ENCODE measurements around the gene GPR85. TPM values are rescaled to one million over a fixed set of nuclear protein-coding genes. Genes with fewer than 3 reads are reported as not detected.
"Not testable (repeated sequence)": the region's sequence is repeated elsewhere in the genome, so short reads cannot be mapped to it uniquely, and the experiment has no call there.

Gene GPR85
- total RNA-seq, 1 experiment from 2014 or later: not detected

DNA sequence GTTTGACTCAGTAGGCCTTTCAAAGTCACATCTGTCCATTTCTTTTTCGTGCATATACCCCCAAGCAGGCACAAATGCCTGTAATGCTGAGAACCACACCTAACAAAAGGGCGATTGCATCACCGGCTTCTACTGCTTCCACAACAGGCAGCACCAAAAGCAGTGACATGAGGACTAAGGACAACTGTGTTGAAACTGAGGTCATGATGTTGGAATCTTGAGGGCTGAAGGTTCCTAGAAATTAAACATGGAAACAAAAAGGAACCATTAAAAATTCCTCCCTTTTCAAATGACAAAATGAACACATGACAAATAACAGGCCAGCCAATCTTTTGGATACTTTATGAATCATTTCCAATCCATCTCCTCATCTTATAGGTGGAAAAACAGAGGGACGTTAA lies 30.7 kb upstream of the GPR85 start:
- BruUV-seq (replicated peaks); H3K4me1 ChIP-seq (ENCODE audit: insufficient read depth, low read length); H3K9me2 ChIP-seq (replicated peaks; ENCODE audit: low read length); DNase-seq; POLR2A ChIA-PET (ENCODE audit: unreplicated experiment); H3K9me3 ChIP-seq (ENCODE audit: low read length); H3K27ac ChIP-seq (ENCODE audit: low read length); ATAC-seq; H4K20me1 ChIP-seq (ENCODE audit: low read length); H3K36me3 ChIP-seq (ENCODE audit: low read depth, low read length); H3K27me3 ChIP-seq (ENCODE audit: low read length); H3K79me2 ChIP-seq (ENCODE audit: low read length); H3F3A ChIP-seq (ENCODE audit: low read length, unreplicated experiment): not testable (repeated sequence)
- Histone ChIP-seq H3K4me3 (ENCODE audit: low read length) (peak overlapping the region; percentile 91), H3K9ac (ENCODE audit: low read length) (peak overlapping the region; percentile 57; the same call in 1 of the 2 replicates), H2AFZ (ENCODE audit: low read length) (peak overlapping the region; percentile 98), H3K4me2 (ENCODE audit: low read length) (peak overlapping the region; percentile 85)
- CTCF ChIA-PET: interaction anchor here (0.6 kb wide), 1 partner anchor 304 kb away, joined by 14 read pairs; no protein-coding TSS in a partner anchor
- intact Hi-C loops (cut with micrococcal nuclease): loop anchor here (10.0 kb wide), 1 partner anchor 173 kb away; no protein-coding TSS in a partner anchor

DNA sequence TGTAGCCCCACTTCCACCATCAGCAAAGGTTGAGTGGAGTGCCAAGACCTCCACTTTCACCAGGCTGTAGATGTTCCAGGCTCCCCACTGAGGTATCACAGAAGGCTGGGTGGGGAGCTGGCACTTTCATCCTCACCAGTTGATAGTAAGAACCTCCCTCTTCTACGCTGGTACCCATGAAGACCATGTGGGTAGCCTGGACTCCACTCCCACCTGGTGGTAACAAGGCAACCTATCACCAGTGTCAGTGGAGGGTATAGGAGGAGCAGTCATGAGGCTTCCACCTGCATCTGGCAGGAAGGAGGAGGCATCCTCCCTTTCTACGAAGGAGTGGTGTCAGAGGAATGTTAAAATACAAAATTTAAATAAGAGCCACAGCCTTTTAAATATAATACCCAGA lies 27.3 kb upstream of the GPR85 start:
- Histone ChIP-seq H3K4me1 (ENCODE audit: insufficient read depth, low read length) (peaks cover 2% of the 10 kb centered on the region; the same call in 1 of the 2 replicates), H2AFZ (ENCODE audit: low read length) (no peak overlapping the region), H3K4me2 (ENCODE audit: low read length) (no peak overlapping the region), H3K9ac (ENCODE audit: low read length) (no peak overlapping the region), H3K36me3 (ENCODE audit: low read depth, low read length) (no peaks in the 10 kb centered on the region), H3K9me2 (replicated peaks; ENCODE audit: low read length) (no peaks in the 10 kb centered on the region), H3K9me3 (ENCODE audit: low read length) (no peaks in the 10 kb centered on the region), H4K20me1 (ENCODE audit: low read length) (no peaks in the 10 kb centered on the region), H3K4me3 (ENCODE audit: low read length) (no peak overlapping the region), H3K27me3 (ENCODE audit: low read length) (no peaks in the 10 kb centered on the region), H3K27ac (ENCODE audit: low read length) (no peak overlapping the region), H3K79me2 (ENCODE audit: low read length) (no peaks in the 10 kb centered on the region), H3F3A (ENCODE audit: low read length, unreplicated experiment) (no peaks in the 10 kb centered on the region)
- ChIA-PET POLR2A (ENCODE audit: unreplicated experiment) (interaction anchor here (0.5 kb wide), 1 partner anchor 28 kb away, joined by 7 read pairs; no protein-coding TSS in a partner anchor), CTCF (no interaction called here)
- TF ChIP-seq EZH2 (IDR thresholded peaks at IDR 0.05; ENCODE audit: low read length, unreplicated experiment): no peak
- TF ChIP-seq CTCF (conservative IDR thresholded peaks at IDR 0.05; ENCODE audit: low read depth, low read length): 0 out of 2 replicates have a peak, but pooled peaks have one; percentile 16
- DNase-seq (no peak), ATAC-seq (no peak)
- intact Hi-C loops (cut with micrococcal nuclease): loop anchor here (10.0 kb wide), 1 partner anchor 169 kb away; no protein-coding TSS in a partner anchor
- BruUV-seq (replicated peaks): no TSS peak

DNA sequence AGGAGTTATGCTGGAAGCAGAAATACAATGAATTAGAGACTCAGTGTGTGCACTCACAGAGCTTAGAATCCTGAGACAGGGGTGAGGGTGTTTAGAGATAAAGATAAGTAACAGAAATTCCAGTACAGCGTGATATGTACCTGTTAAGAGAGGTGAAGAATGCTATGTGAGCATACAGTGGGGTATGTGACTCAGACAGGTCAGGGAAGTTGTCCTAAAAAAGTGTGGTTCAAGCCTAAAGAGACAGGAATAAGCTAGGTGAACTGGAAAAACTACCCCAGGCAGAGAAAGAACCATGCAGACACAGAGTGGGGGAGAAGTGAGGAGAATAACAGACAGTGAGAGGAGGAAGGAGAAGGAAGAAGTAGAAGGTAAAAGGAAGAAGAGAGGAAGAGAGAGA lies 23.1 kb upstream of the GPR85 start:
- Histone ChIP-seq H3K4me1 (ENCODE audit: insufficient read depth, low read length) (no peaks in the 10 kb centered on the region), H3K36me3 (ENCODE audit: low read depth, low read length) (no peaks in the 10 kb centered on the region), H4K20me1 (ENCODE audit: low read length) (no peaks in the 10 kb centered on the region), H3K27ac (ENCODE audit: low read length) (no peak overlapping the region), H3F3A (ENCODE audit: low read length, unreplicated experiment) (no peaks in the 10 kb centered on the region), H3K4me2 (ENCODE audit: low read length) (no peak overlapping the region), H3K9ac (ENCODE audit: low read length) (no peak overlapping the region), H2AFZ (ENCODE audit: low read length) (no peak overlapping the region), H3K4me3 (ENCODE audit: low read length) (no peak overlapping the region), H3K27me3 (ENCODE audit: low read length) (no peaks in the 10 kb centered on the region), H3K9me2 (replicated peaks; ENCODE audit: low read length) (no peaks in the 10 kb centered on the region), H3K79me2 (ENCODE audit: low read length) (no peaks in the 10 kb centered on the region), H3K9me3 (ENCODE audit: low read length) (no peaks in the 10 kb centered on the region)
- no peak for TF ChIP-seq CTCF (conservative IDR thresholded peaks at IDR 0.05; ENCODE audit: low read depth, low read length)
- TF ChIP-seq EZH2phosphoT487 (IDR thresholded peaks at IDR 0.05; ENCODE audit: borderline replicate concordance, low read length): no peak
- no peak for TF ChIP-seq EZH2 (IDR thresholded peaks at IDR 0.05; ENCODE audit: low read length, unreplicated experiment)
- ChIA-PET CTCF (no interaction called here), POLR2A (ENCODE audit: unreplicated experiment) (no interaction called here)
- ATAC-seq: no peak
- BruUV-seq (replicated peaks): no TSS peak
- intact Hi-C loops (cut with micrococcal nuclease): loop anchor here (10.0 kb wide), 1 partner anchor 165 kb away; no protein-coding TSS in a partner anchor
- DNase-seq: no peak
